NCI-H345 treated with DMSO at 0.1 percent for 48 hours (cell line): ENCODE results near the gene SPINK4.

ENCODE experiments used
- DNase-seq: peaks from one replicate; lab custom pipeline; 2025; ENCODE audit not compliant: unreplicated experiment; lab: John Stamatoyannopoulos, UW

SPINK4 gene

GRCh38 chr9:33291031-33291397 is 51.0 kb downstream of the SPINK4 start:
- DNase-seq: no peak

- DNase-seq: no peak
These were observed 51.9 kb downstream of the SPINK4 start for GRCh38 chr9:33291901-33292300.

GRCh38 chr9:33293782-33294181 is 53.8 kb downstream of the SPINK4 start:
- DNase-seq: no peak

GRCh38 chr9:33294670-33295432 is 54.9 kb downstream of the SPINK4 start:
- DNase-seq: no peak

- no peak for DNase-seq
These were observed 55.6 kb downstream of the SPINK4 start for GRCh38 chr9:33295571-33295970.

- no peak for DNase-seq
These were observed 57.5 kb downstream of the SPINK4 start for GRCh38 chr9:33297432-33297831.
